Endothelial cell of umbilical vein (primary cell): ENCODE data around the gene HAND2. TPM values are rescaled to one million over a fixed set of nuclear protein-coding genes. Genes with fewer than 3 reads are reported as not detected.
A peak's percentile ranks its signal among the peaks of the same experiment; 100 is the strongest.

Source experiments
- BruUV-seq: library from RNA; stranded (reverse); fragments of 400-500 nt; replicated peaks from 2 replicates; lab custom pipeline; 2021; lab: Mats Ljungman, UMichigan
- CTCF ChIA-PET: fragments of 300-600, 350-600 bp; sonication (Branson Sonifier 250); formaldehyde crosslinking; loops from one replicate; lab custom pipeline; 2021; ENCODE audit warnings: antibody characterized with exemption, inconsistent platforms; lab: Charles Lee
- POLR2A ChIA-PET: fragments of 300-600, 350-600 bp; sonication (Branson Sonifier 250); formaldehyde crosslinking; loops from one replicate; lab custom pipeline; 2021; ENCODE audit warnings: antibody characterized with exemption, inconsistent platforms; lab: Charles Lee
- DNase-seq: peaks from one replicate; pipeline ENCODE4 v3.0.0-alpha.2; 2011; ENCODE audit warnings: low read depth, low spot score
- FAIRE-seq: peaks from 2 replicates; lab custom pipeline; 2011; peaks lifted over from hg19 to GRCh38; lab: Jason Lieb, UNC
- H2AFZ ChIP-seq: 2 replicates; pipeline ENCODE4 v1.6.0; 2012; ENCODE audit warnings: low read depth, low read length, control low read depth, inconsistent platforms
- H3K27ac ChIP-seq: 2 replicates; pipeline ENCODE4 v1.5.1; 2011; ENCODE audit warnings: low read depth, mild to moderate bottlenecking, control low read depth, low read length, moderate library complexity; ENCODE audit not compliant: insufficient read depth
- H3K27me3 ChIP-seq, 2 experiments: 2 replicates each; pipeline versions ENCODE4 v1.6.0 to v1.6.1; 2011; ENCODE audit warnings: low read length in 2 of 2, mixed read lengths in 1 of 2; ENCODE audit not compliant: control insufficient read depth in 2 of 2, insufficient read depth in 2 of 2
- H3K36me3 ChIP-seq, 2 experiments: 2 replicates in 1 of 2; 3 replicates in 1 of 2; pipeline ENCODE4 v1.5.1; 2011; ENCODE audit warnings: low read length in 2 of 2, mild to moderate bottlenecking in 1 of 2, moderate library complexity in 1 of 2; ENCODE audit not compliant: control insufficient read depth in 2 of 2, insufficient read depth in 2 of 2; ENCODE audit errors: extremely low read depth in 1 of 2
- H3K4me1 ChIP-seq: 3 replicates; pipeline ENCODE4 v1.5.1; 2011; ENCODE audit warnings: mild to moderate bottlenecking, low read length; ENCODE audit not compliant: control insufficient read depth, insufficient read depth; ENCODE audit errors: extremely low read depth
- H3K4me2 ChIP-seq: 2 replicates; pipeline ENCODE4 v1.6.1; 2011; ENCODE audit warnings: low read length, control low read depth, mixed read lengths; ENCODE audit not compliant: insufficient read depth
- H3K4me3 ChIP-seq, 3 experiments: fragments of 200-600 bp in 1 of 3; sonication (generic), shearing (Covaris generic) in 1 of 3; replicated peaks in 1 of 3; 2 replicates each; pipeline ENCODE4 v1.5.1; 2011 to 2016; ENCODE audit warnings: control low read depth in 3 of 3, low read length in 3 of 3, mild to moderate bottlenecking in 2 of 3, inconsistent platforms in 1 of 3, low read depth in 1 of 3, moderate library complexity in 1 of 3; ENCODE audit not compliant: insufficient read depth in 1 of 3
- H3K79me2 ChIP-seq: 2 replicates; pipeline ENCODE4 v1.6.0; 2012; ENCODE audit warnings: low read length, inconsistent platforms; ENCODE audit not compliant: control insufficient read depth, insufficient read depth
- H3K9ac ChIP-seq: replicated peaks from 2 replicates; pipeline ENCODE3; 2011; ENCODE audit warnings: low read length, control low read depth; ENCODE audit not compliant: insufficient read depth; ENCODE audit errors: extremely low read depth
- H3K9me1 ChIP-seq: replicated peaks from 3 replicates; pipeline ENCODE4 v1.6.0; 2011; ENCODE audit warnings: mild to moderate bottlenecking, low read length; ENCODE audit not compliant: control insufficient read depth, insufficient read depth; ENCODE audit errors: extremely low read depth
- H3K9me3 ChIP-seq: replicated peaks from 2 replicates; pipeline ENCODE4 v1.5.1; 2012; ENCODE audit warnings: low read length, inconsistent platforms; ENCODE audit not compliant: control insufficient read depth, insufficient read depth
- H4K20me1 ChIP-seq: replicated peaks from 2 replicates; pipeline ENCODE3; 2011; ENCODE audit warnings: mild to moderate bottlenecking, low read length; ENCODE audit not compliant: control insufficient read depth, insufficient read depth; ENCODE audit errors: extremely low read depth
- CTCF ChIP-seq, 2 donors: IDR thresholded peaks; 1 replicate in 1 of 2; 2 replicates in 1 of 2; pipeline ENCODE4 v1.5.1; 2011; ENCODE audit warnings: low read length in 2 of 2, mild to moderate bottlenecking in 2 of 2, moderate library complexity in 2 of 2, control low read depth in 1 of 2, inconsistent platforms in 1 of 2, low read depth in 1 of 2; ENCODE audit not compliant: insufficient read depth in 1 of 2; ENCODE audit errors: extremely low read depth in 1 of 2
- EZH2 ChIP-seq: IDR thresholded peaks from 2 replicates; pipeline ENCODE4 v1.6.1; 2012; ENCODE audit warnings: borderline replicate concordance, low read depth, mild to moderate bottlenecking, moderate library complexity, low read length, inconsistent platforms; ENCODE audit not compliant: severe bottlenecking
- FOS ChIP-seq: IDR thresholded peaks from 2 replicates; pipeline ENCODE4 v1.6.1; 2011; ENCODE audit warnings: mild to moderate bottlenecking, low read length, moderate library complexity, borderline replicate concordance; ENCODE audit not compliant: insufficient read depth
- GATA2 ChIP-seq: IDR thresholded peaks from 2 replicates; pipeline ENCODE4 v1.7.0; 2011; ENCODE audit warnings: low read depth, mild to moderate bottlenecking, moderate library complexity, mixed read lengths, low read length; ENCODE audit not compliant: insufficient read length, insufficient read depth
- MAX ChIP-seq: IDR thresholded peaks from 2 replicates; pipeline ENCODE4 v1.6.1; 2011; ENCODE audit not compliant: insufficient read depth, insufficient read length
- MYC ChIP-seq: IDR thresholded peaks from one replicate; pipeline ENCODE4 v1.6.1; 2011; ENCODE audit warnings: mild to moderate bottlenecking, low read depth, low read length
- POLR2A ChIP-seq: IDR thresholded peaks from 2 replicates; pipeline ENCODE4 v1.6.1; 2012; ENCODE audit warnings: low read depth, mild to moderate bottlenecking, control low read depth, low read length
- POLR2AphosphoS5 ChIP-seq: IDR thresholded peaks from 2 replicates; pipeline ENCODE4 v1.6.1; 2012; ENCODE audit warnings: low read depth, mild to moderate bottlenecking, control low read depth, low read length, moderate library complexity; ENCODE audit not compliant: insufficient read depth
- dilution Hi-C: fragments of 300-500 bp; cut with MboI; formaldehyde crosslinking; loops from one replicate; pipeline ENCODE4 v1.15.0; 2019; ENCODE audit warnings: low sequenced_read_pairs; ENCODE audit not compliant: extremely low pct_ligation_motif_present
- intact Hi-C: fragments of 100-400 bp; cut with micrococcal nuclease; formaldehyde crosslinking; loops from one replicate; pipeline ENCODE4 v1.10.0; 2022
- polyA plus RNA-seq, 4 experiments: library from polyadenylated mRNA; depleted of rRNA in 3 of 4; stranded (reverse) in 3 of 4; unstranded in 1 of 4; fragments of >200 nt; gene quantifications; 2 replicates each; pipeline versions ENCODE4 v1.2.1 to v1.2.3, GENCODE V29; 2011 to 2012; ENCODE audit warnings: missing spikeins in 1 of 4
- total RNA-seq: library from RNA; stranded (reverse); gene quantifications from 2 replicates; pipeline ENCODE4 v1.2.3, GENCODE V29; 2021

HAND2 gene
- total and polyA plus RNA-seq, 2 donors (not counting 3 experiments of a cell fraction or from before 2014, with no cell fraction given) = not detected

- Histone ChIP-seq H3K36me3 (no peaks in the 10 kb centered on the region), H3K9ac (no peak overlapping the region), H3K27ac (no peak overlapping the region), H3K4me3 (no peak overlapping the region), H3K27me3 (peaks cover 64 to 86% of the 10 kb centered on the region in 2 experiments), H3K79me2 (no peaks in the 10 kb centered on the region), H3K9me3 (no peaks in the 10 kb centered on the region), H4K20me1 (no peaks in the 10 kb centered on the region), H3K9me1 (no peaks in the 10 kb centered on the region), H2AFZ (no peak overlapping the region), H3K4me2 (no peak overlapping the region), H3K4me1 (no peaks in the 10 kb centered on the region)
- peak; percentile 76 for TF ChIP-seq EZH2
- TF ChIP-seq MYC = no peak
- no peak for TF ChIP-seq POLR2AphosphoS5
- no peak for TF ChIP-seq CTCF (IDR thresholded peaks at IDR 0.05; ENCODE audit: extremely low read depth in 1 of 2, insufficient read depth in 1 of 2, low read depth in 1 of 2, low read length in 2 of 2)
- no peak for TF ChIP-seq POLR2A
- no peak for TF ChIP-seq FOS
- TF ChIP-seq MAX = no peak
- no peak for TF ChIP-seq GATA2
- ChIA-PET POLR2A (no interaction called here), CTCF (interaction anchor here (0.8 to 1.1 kb wide), 2 partner anchors 9 to 44 kb away, joined by 3 to 7 read pairs; partner anchors contain the start of gene HAND2)
- intact Hi-C loops = no loop called here
- dilution Hi-C loops = no loop called here
- DNase-seq (no peak), FAIRE-seq (no peak)
- BruUV-seq = no TSS peak
Observed at GRCh38 chr4:173538148-173538908, 8.3 kb upstream of the HAND2 start.
